C4-2B (cell line): Measurements from ENCODE around the gene GNLY.

Source experiments
- ZFX ChIP-seq: fragments of 450-650 bp; IDR thresholded peaks from 2 replicates; pipeline ENCODE4 v1.6.1; 2017
- TF ChIP-seq, protein P1 (sequence below): fragments of 450-650 bp; conservative IDR thresholded peaks from 2 replicates; pipeline ENCODE4 v1.5.1; 2017; ENCODE audit warnings: mild to moderate bottlenecking

DNA sequence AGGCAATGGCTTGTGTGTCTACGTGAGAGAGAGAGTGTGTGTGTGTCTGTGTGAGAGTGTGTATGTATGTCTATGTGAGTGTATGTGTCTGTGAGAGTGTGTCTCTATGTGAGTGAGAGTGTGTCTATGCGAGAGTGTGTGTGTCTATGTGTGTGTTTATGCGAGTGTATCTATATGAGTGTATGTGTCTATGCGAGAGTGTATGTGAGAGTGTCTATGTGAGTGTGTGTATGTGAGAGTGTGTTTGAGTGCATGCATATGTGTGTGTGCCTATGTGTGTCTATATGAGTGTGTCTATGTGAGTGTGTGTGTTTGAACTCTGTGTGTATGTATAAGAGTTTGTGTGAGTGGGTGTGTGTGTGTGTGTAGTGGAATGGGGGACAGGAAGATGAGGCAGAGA lies 9.8 kb upstream of the GNLY start:
- TF ChIP-seq, protein P1, sequence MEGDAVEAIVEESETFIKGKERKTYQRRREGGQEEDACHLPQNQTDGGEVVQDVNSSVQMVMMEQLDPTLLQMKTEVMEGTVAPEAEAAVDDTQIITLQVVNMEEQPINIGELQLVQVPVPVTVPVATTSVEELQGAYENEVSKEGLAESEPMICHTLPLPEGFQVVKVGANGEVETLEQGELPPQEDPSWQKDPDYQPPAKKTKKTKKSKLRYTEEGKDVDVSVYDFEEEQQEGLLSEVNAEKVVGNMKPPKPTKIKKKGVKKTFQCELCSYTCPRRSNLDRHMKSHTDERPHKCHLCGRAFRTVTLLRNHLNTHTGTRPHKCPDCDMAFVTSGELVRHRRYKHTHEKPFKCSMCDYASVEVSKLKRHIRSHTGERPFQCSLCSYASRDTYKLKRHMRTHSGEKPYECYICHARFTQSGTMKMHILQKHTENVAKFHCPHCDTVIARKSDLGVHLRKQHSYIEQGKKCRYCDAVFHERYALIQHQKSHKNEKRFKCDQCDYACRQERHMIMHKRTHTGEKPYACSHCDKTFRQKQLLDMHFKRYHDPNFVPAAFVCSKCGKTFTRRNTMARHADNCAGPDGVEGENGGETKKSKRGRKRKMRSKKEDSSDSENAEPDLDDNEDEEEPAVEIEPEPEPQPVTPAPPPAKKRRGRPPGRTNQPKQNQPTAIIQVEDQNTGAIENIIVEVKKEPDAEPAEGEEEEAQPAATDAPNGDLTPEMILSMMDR = no peak
- no peak for TF ChIP-seq ZFX
